Endodermal cell (in vitro differentiated cells): Measurements from ENCODE around the gene GPR171. TPM values are rescaled to one million over a fixed set of nuclear protein-coding genes. Genes with fewer than 3 reads are reported as not detected.
A peak's percentile ranks its signal among the peaks of the same experiment; 100 is the strongest.

ENCODE experiments used
- DNase-seq: peaks from one replicate; pipeline ENCODE4 v3.0.0-alpha.2; 2017
- H3K27ac ChIP-seq: 2 replicates; pipeline ENCODE4 v1.5.1; 2013; ENCODE audit warnings: mild to moderate bottlenecking, low read depth, low read length, moderate library complexity
- H3K27me3 ChIP-seq: 2 replicates; pipeline ENCODE4 v1.6.1; 2013; ENCODE audit warnings: mild to moderate bottlenecking, low read length, moderate library complexity; ENCODE audit not compliant: insufficient read depth, control insufficient read depth, poor library complexity, severe bottlenecking
- H3K36me3 ChIP-seq: 2 replicates; pipeline ENCODE4 v1.7.0; 2013; ENCODE audit warnings: mild to moderate bottlenecking, low read length, moderate library complexity; ENCODE audit not compliant: control insufficient read depth, insufficient read depth
- H3K4me1 ChIP-seq: one replicate; pipeline ENCODE4 v1.7.0; 2013; ENCODE audit warnings: low read length; ENCODE audit not compliant: control insufficient read depth, insufficient read depth
- H3K4me3 ChIP-seq: 2 replicates; pipeline ENCODE4 v1.5.1; 2013; ENCODE audit warnings: mild to moderate bottlenecking, low read length, moderate library complexity
- H3K9ac ChIP-seq: 2 replicates; pipeline ENCODE4 v1.6.1; 2013; ENCODE audit warnings: mild to moderate bottlenecking, low read length, moderate library complexity; ENCODE audit not compliant: poor library complexity, severe bottlenecking; ENCODE audit errors: extremely low read depth
- H3K9me3 ChIP-seq: 2 replicates; pipeline ENCODE4 v1.6.1; 2013; ENCODE audit warnings: mild to moderate bottlenecking, low read length, moderate library complexity; ENCODE audit not compliant: control insufficient read depth
- H3K27ac Mint-ChIP-seq: 2 replicates; pipeline ENCODE4 v1.8.0; 2020; ENCODE audit warnings: mixed read lengths
- H3K27me3 Mint-ChIP-seq: 2 replicates; pipeline ENCODE4 v1.8.0; 2021; ENCODE audit warnings: mild to moderate bottlenecking, mixed read lengths; ENCODE audit not compliant: insufficient read depth
- H3K36me3 Mint-ChIP-seq: 2 replicates; pipeline ENCODE4 v1.8.0; 2020; ENCODE audit warnings: low read depth, mixed read lengths
- H3K4me1 Mint-ChIP-seq: 2 replicates; pipeline ENCODE4 v1.8.0; 2020; ENCODE audit warnings: mixed read lengths
- H3K4me3 Mint-ChIP-seq: 2 replicates; pipeline ENCODE4 v1.8.0; 2020; ENCODE audit warnings: mild to moderate bottlenecking, moderate library complexity, mixed read lengths
- H3K9me3 Mint-ChIP-seq: 2 replicates; pipeline ENCODE4 v1.8.0; 2020; ENCODE audit warnings: mild to moderate bottlenecking, mixed read lengths
- CTCF ChIP-seq: fragments of 200-600 bp; sonication (generic); conservative IDR thresholded peaks from 2 replicates; pipeline ENCODE4 v1.5.0; 2021; ENCODE audit warnings: antibody characterized with exemption, mild to moderate bottlenecking
- WGBS, 2 experiments: methylation state at CpG; one replicate each; pipeline versions ENCODE4 v1.1.5 to v1.1.7; 2013; ENCODE audit warnings: missing lambda C conversion rate in 2 of 2, mixed read lengths in 1 of 2; ENCODE audit not compliant: insufficient coverage in 1 of 2, insufficient read length in 1 of 2; 5-methylcytosine and 5-hydroxymethylcytosine counted together
- total RNA-seq, 2 donors: library from RNA; stranded (reverse); fragmentation: NEBNext Ultra II Directional in 1 of 2; extraction: Animal tissue kit (Norgen Biotek cat#: 25700) in 1 of 2; gene quantifications; 2 replicates in 1 of 2; 3 replicates in 1 of 2; pipeline ENCODE4 v1.2.1, GENCODE V29; 2021

The GPR171 gene
- total RNA-seq, 2 donors from 2014 or later = not detected

DNA sequence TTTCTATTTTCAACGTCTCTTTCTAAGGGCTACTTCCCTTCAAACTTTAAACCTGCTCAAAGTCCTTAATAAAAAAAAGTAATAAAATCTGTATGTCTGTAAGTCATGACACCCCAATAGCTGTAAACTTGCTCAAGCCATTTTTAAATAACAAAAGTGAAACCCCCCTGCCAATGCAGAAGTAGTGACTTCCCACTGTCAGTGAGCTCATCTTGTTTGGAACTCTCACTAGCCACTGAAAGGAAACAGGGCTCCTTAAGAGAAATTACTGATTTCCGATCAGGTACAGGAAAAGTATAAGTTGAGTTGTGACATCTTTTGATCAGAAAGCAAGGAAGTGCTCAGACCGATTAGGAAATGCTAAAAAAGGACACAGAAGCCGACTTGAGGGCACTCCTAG, 27.6 kb upstream of the GPR171 start:
- Histone ChIP-seq H3K9ac (no peak overlapping the region), H3K27me3 (no peaks in the 10 kb centered on the region), H3K9me3 (peaks cover 3% of the 10 kb centered on the region), H3K36me3 (no peaks in the 10 kb centered on the region), H3K4me3 (no peak overlapping the region), H3K27ac (no peak overlapping the region), H3K4me1 (peaks cover 5% of the 10 kb centered on the region)
- Mint-ChIP-seq H3K9me3 (no peaks in the 10 kb centered on the region), H3K4me1 (peaks cover 30% of the 10 kb centered on the region), H3K36me3 (peaks cover 8% of the 10 kb centered on the region), H3K4me3 (no peak overlapping the region), H3K27me3 (no peaks in the 10 kb centered on the region), H3K27ac (peak overlapping the region; percentile 5)
- TF ChIP-seq CTCF = no peak
- no peak for DNase-seq
- 75 to 80% methylated on average over 3 of the region's 4 CpGs for WGBS, 2 experiments

- H3K27ac Mint-ChIP-seq = peak overlapping the region; percentile 29
These were observed 25.6 kb upstream of the GPR171 start for GRCh38 chr3:151228666-151229040.

GRCh38 chr3:151227807-151228665, 25.0 kb upstream of the GPR171 start:
- H3K27me3 Mint-ChIP-seq = no peaks in the 10 kb centered on the region
- no peak overlapping the region for H3K4me3 ChIP-seq

More at GRCh38 chr3:151228666-151229040, 25.6 kb upstream of the GPR171 start:
- Histone ChIP-seq H3K27ac (no peak overlapping the region), H3K4me3 (no peak overlapping the region), H3K9ac (no peak overlapping the region), H3K4me1 (peaks cover 5% of the 10 kb centered on the region), H3K36me3 (no peaks in the 10 kb centered on the region), H3K27me3 (no peaks in the 10 kb centered on the region), H3K9me3 (peaks cover 3% of the 10 kb centered on the region)
- no peak for DNase-seq
- Mint-ChIP-seq H3K4me3 (no peak overlapping the region), H3K9me3 (no peaks in the 10 kb centered on the region), H3K27me3 (no peaks in the 10 kb centered on the region), H3K4me1 (peaks cover 34% of the 10 kb centered on the region), H3K36me3 (peaks cover 8% of the 10 kb centered on the region)
- no peak for TF ChIP-seq CTCF
- WGBS, 2 experiments = 76 to 100% methylated on average over 1 of the region's 1 CpG

More at GRCh38 chr3:151227807-151228665, 25.0 kb upstream of the GPR171 start:
- TF ChIP-seq CTCF = peak; percentile 95
- Mint-ChIP-seq H3K36me3 (peaks cover 8% of the 10 kb centered on the region), H3K27ac (peak overlapping the region; percentile 29), H3K4me1 (peaks cover 34% of the 10 kb centered on the region), H3K9me3 (no peaks in the 10 kb centered on the region), H3K4me3 (no peak overlapping the region)
- Histone ChIP-seq H3K4me1 (peaks cover 5% of the 10 kb centered on the region), H3K9me3 (peaks cover 3% of the 10 kb centered on the region), H3K9ac (no peak overlapping the region), H3K27me3 (no peaks in the 10 kb centered on the region), H3K36me3 (no peaks in the 10 kb centered on the region), H3K27ac (no peak overlapping the region)
- WGBS, 2 experiments = 47 to 83% methylated on average over 3 to 9 of the region's 9 CpGs
- peak; percentile 93 for DNase-seq
